GM19025 (cell line): ENCODE measurements around the gene FOXF2.
"Not testable (repeated sequence)": the region's sequence is repeated elsewhere in the genome, so short reads cannot be mapped to it uniquely, and the experiment has no call there.

Source experiments
- ATAC-seq: cut with Tn5 transposase; IDR thresholded peaks from one replicate; pipeline ENCODE4 v1.9.1; 2021; ENCODE audit warnings: mild to moderate bottlenecking, low read depth, moderate library complexity; ENCODE audit not compliant: unreplicated experiment

FOXF2 gene

GRCh38 chr6:1389369-1390132 is at the start of gene FOXF2:
Gene FOXF2, plus strand, starts transcription at chr6:1389576. Its CDS starts 372 bp downstream, at chr6:1389948.
- no peak for ATAC-seq

GRCh38 chr6:1346101-1346500 is 43.3 kb upstream of the FOXF2 start:
- ATAC-seq = no peak

DNA sequence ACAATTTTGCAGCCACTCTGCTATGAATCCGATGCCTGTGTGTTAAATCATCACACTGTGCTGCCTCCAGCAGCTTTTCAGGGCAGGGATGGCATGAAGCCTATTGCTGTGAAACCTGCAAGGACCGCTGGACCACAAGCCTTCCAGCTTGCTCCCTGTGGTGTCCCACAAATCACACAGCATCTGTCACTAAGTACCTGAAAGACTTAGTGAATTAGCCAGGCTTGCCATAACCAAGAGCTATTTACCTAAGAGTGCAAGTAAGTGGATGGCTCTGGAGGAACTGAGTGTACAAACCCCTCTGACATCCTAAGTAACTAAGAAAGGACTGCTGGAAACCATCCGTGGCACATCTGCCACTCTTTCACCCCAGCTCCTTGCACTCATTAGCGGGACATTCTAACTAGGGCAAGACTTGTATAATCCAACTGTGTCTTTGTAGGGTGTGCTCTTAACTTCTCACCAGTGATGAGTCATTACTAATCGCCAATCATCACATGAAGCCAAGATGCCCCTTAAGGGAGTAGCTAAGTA is 42.8 kb upstream of the FOXF2 start:
- ATAC-seq = no peak

DNA sequence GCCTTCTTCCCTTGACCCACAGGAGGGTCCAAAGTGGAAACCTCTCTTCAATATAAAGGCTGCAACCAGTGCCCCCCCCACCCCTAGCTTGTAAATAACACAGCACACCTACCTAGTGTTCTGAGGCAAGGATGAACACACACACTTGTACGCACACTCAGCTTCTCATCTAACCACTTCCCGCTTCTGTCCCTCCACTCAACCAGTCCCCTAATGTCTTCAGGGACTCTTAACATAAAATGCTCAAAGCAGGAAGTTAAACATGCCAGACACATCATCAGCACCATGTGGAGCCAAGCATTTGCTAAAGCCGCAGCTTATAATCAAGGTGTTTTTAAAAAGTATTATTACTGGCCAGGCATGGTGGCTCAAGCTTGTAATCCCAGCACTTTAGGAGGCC is 42.2 kb upstream of the FOXF2 start:
- no peak for ATAC-seq

DNA sequence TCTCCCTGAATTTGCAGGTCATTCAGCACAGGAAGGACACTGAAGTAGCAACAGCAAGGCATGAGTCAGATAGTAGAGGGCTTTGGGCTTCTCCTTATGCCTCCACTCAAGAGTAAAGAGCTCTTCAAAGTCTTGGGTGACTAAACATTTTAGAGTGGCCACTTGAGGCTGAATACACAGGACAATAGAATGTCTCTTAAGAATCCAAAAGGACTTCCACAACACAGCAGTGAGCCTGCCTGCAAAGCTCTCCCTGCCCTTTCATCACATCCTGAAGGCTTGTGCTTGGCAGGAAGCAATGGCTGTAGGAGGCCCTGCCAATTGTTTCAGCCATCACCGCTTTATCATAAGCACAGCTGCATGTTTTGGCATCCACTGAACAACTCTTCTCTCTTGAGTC is 40.7 kb upstream of the FOXF2 start:
- ATAC-seq = no peak

DNA sequence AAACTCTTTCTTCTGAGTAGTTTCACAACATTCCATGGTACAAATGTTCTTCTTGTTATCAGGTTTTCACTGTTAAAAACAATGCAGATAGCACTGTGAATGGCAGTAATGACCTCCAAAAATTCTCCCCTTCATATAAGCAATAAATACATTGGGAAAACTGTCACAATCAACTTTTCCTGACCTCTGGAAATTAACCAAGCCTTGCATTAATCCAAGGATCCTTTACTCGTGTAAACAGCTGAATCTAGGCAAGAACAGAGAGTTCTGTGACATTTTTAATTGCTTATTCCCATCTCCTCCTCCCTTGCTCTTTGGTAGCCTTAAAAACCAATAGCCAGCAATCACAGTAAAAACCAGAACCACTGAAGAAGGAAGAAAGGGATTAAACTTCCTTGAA is 39.7 kb upstream of the FOXF2 start:
- ATAC-seq = no peak

DNA sequence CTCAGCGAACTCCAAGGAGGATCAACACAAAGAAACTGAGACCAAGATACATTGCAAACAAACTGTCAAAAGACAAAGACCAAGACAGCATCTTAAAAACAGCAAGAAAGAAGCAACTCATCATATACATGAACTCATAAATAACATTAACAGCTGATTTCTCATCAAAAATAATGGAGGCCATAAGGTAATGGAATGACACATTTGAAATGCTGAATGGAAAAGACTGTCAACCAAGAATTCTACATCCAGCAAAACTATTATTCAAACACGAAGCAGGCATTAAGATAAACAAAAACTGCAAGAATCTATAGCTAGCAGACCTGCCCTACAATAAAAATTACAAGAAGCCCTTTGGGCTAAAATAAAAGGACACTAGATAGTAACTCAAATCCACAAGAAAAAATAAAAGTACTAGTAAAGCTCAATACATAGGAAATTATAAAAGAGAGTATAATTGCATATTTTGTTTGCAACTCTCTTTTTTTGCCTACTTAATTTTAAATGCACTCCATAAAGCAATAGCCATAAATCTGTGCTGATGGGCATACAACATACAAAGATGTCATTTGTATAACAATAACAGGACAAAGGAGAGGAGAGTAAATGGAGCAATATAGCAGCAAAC is 37.9 kb upstream of the FOXF2 start:
- ATAC-seq = no peak

DNA sequence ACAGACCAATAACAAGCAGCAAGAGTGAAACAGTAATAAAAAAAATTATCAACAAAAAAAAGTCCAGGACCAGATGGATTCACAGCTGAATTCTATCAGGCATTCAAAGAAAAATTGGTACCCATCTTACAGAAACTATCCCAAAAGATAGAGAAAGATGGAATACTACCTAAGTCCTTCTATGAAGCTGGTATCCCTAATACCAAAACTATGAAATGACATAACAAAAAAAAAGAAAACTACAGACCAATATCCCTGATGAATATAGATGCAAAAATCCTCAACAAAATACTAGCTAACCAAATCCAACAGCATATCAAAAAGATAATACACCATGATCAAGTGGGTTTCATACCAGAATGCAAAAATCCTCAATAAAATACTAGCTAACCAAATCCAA is 34.3 kb upstream of the FOXF2 start:
- not testable (repeated sequence) for ATAC-seq

DNA sequence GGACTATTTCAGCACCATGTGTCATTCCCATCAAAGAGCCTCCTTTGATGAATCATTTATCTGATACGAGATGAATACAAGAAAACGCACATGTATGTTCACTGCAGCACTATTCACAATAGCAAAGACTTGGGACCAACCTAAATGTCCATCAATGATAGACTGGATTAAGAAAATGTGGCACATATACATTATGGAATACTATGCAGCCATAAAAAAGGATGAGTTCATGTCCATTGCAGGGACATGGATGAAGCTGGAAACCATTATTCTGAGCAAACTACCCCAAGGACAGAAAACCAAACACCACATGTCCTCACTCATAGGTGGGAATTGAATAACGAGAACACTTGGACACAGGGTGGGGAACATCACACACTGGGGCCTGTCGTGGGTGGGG is 27.7 kb upstream of the FOXF2 start:
- ATAC-seq = not testable (repeated sequence)

GRCh38 chr6:1362643-1363042 is 26.7 kb upstream of the FOXF2 start:
- ATAC-seq = no peak

- ATAC-seq = no peak
Measured at GRCh38 chr6:1363298-1363697, 26.1 kb upstream of the FOXF2 start.

GRCh38 chr6:1363729-1364572 is 25.4 kb upstream of the FOXF2 start:
- no peak for ATAC-seq

GRCh38 chr6:1364791-1365190 is 24.6 kb upstream of the FOXF2 start:
- no peak for ATAC-seq

- no peak for ATAC-seq
Measured at GRCh38 chr6:1365686-1366085, 23.7 kb upstream of the FOXF2 start.

- ATAC-seq = no peak
Measured at GRCh38 chr6:1367771-1368170, 21.6 kb upstream of the FOXF2 start.

GRCh38 chr6:1368940-1369339 is 20.4 kb upstream of the FOXF2 start:
- no peak for ATAC-seq

- ATAC-seq = not testable (repeated sequence)
Measured at GRCh38 chr6:1369695-1370094, 19.7 kb upstream of the FOXF2 start.

DNA sequence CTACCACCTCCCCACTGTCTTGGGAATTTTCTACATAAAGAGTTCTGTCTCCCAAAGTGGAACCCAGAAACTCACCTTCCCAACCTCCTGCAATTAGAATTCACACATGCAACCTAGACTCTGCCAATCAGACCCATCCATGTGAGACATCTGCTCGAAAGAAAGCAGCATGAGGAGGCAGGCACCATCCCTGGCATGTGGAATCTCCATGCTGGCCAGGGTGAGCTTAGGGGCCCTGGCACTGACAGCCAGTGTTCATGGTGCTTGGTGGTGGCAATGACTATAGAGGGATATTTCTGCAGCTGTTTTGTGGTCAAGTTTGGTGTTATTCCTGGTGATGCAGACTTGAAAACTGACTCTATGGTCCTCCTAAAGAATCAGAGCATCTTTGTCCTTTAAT is 17.4 kb upstream of the FOXF2 start:
- ATAC-seq = no peak

DNA sequence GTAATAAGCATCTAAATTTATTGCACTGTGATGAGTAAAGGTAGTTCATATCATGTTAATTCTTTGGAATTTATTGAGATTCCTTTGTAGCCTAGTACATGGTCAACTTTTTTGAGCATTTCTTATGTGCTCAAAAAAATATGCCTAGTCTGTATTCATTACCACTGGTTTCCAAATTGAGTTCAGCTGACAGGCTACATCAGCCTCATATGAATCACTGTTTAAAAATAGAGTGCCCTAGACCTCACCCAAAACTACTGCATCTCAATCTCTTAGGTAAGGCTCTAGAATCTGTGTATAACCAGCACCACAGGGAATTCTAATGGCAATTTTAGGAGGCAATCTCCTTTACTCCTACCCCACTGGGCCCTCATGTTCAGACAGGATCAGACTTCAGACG is 16.7 kb upstream of the FOXF2 start:
- no peak for ATAC-seq

- no peak for ATAC-seq
Measured at GRCh38 chr6:1376653-1377052, 12.7 kb upstream of the FOXF2 start.

DNA sequence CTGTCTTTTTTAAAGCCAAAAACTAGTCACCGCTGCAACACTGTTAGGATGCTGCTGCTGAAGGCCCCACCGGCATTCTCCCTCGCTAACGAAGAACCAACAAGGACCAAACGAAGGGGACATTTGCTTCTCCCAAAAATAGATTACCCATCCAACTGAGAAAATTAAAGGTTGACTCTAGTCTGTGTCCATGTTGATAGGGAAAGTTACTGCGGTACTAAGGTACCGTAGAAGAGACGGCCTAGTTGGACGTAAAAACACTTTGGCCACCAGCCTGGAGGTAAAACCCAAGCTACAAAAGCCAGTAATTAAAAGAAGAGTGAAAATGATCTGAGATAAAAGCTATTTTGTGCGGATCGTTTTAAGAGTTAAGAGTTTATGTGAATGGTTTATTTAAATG is 11.8 kb upstream of the FOXF2 start:
- no peak for ATAC-seq
